ENCODE measurements around the gene ZNF862. TPM values are rescaled to one million over a fixed set of nuclear protein-coding genes. Genes with fewer than 3 reads are reported as not detected.

The ZNF862 gene
- total and polyA plus RNA-seq, 2 of the 8 experiments (the other 6 are each of a cell fraction or from before 2014, with no cell fraction given) = 1.8 to 3.9 TPM

GRCh38 chr7:149845257-149845980, 7.2 kb downstream of the ZNF862 start:
- Histone ChIP-seq H3K23me2 (ENCODE audit: low read depth, low read length) (no peaks in the 10 kb centered on the region), H2BK120ac (replicated peaks; ENCODE audit: low read depth, low read length) (no peak overlapping the region), H4K20me1 (replicated peaks in 1 of 2; ENCODE audit: control insufficient read depth in 1 of 2, insufficient read depth in 2 of 2, low read length in 2 of 2) (no peaks in the 10 kb centered on the region), H4K5ac (ENCODE audit: insufficient read length, low read depth, low read length) (no peak overlapping the region), H3K36me3 (ENCODE audit: control insufficient read depth in 2 of 4, insufficient read depth in 4 of 4, low read length in 3 of 4) (no peaks in the 10 kb centered on the region), H4K8ac (ENCODE audit: extremely low read depth, insufficient read depth, low read length) (no peak overlapping the region), H3K56ac (replicated peaks; ENCODE audit: insufficient read length, low read depth, low read length) (no peak overlapping the region), H2AFZ (ENCODE audit: low read length) (no peak overlapping the region), H3K14ac (ENCODE audit: insufficient read length) (no peak overlapping the region), H2BK12ac (ENCODE audit: low read depth, low read length) (no peak overlapping the region), H2BK15ac (ENCODE audit: low read length) (no peak overlapping the region), H3K4ac (replicated peaks; ENCODE audit: insufficient read length, low read depth, low read length) (no peak overlapping the region), H3K9ac (replicated peaks in 1 of 4; ENCODE audit: extremely low read depth in 1 of 4, low read depth in 3 of 4, low read length in 3 of 4) (no peak overlapping the region), H3K27me3 (replicated peaks in 1 of 4; ENCODE audit: control insufficient read depth in 3 of 4, extremely low read depth in 1 of 4, insufficient read depth in 3 of 4, low read length in 3 of 4) (no peaks in the 10 kb centered on the region; a peak in 1 of 7 replicates), H3K9me3 (ENCODE audit: insufficient read depth in 2 of 2, low read depth in 1 of 2, low read length in 1 of 2) (no peaks in the 10 kb centered on the region), H2BK20ac (ENCODE audit: low read length) (no peak overlapping the region), H2BK5ac (ENCODE audit: low read depth, low read length) (no peak overlapping the region), H3K4me1 (replicated peaks in 1 of 4; ENCODE audit: control insufficient read depth in 3 of 4, insufficient read depth in 4 of 4, low read length in 3 of 4) (0 out of 7 replicates have a peak, but pooled peaks cover 0 to 2% (median 0%) of the 10 kb centered on the region in 4 experiments), H3K27ac (ENCODE audit: low read depth, low read length) (no peak overlapping the region), H3K4me3 (ENCODE audit: extremely low read depth in 1 of 4, insufficient read depth in 2 of 4, low read depth in 3 of 4, low read length in 4 of 4) (no peak overlapping the region), H3K79me2 (ENCODE audit: control insufficient read depth in 1 of 2, insufficient read depth in 2 of 2, low read length in 2 of 2) (no peaks in the 10 kb centered on the region), H3K4me2 (ENCODE audit: insufficient read depth in 1 of 2, low read depth in 2 of 2, low read length in 2 of 2) (no peak overlapping the region), H3K79me1 (ENCODE audit: low read depth, low read length) (no peaks in the 10 kb centered on the region), H2AK5ac (ENCODE audit: low read depth, low read length) (no peak overlapping the region), H4K91ac (replicated peaks; ENCODE audit: insufficient read length, low read length) (no peak overlapping the region), H3K23ac (ENCODE audit: insufficient read length) (no peak overlapping the region), H3K18ac (ENCODE audit: extremely low read depth, low read length) (no peak overlapping the region)
- CTCF ChIA-PET (ENCODE audit: partially characterized antibody) = interaction anchor here (0.6 to 13.8 kb wide), 8 partner anchors 13 to 56 kb away, joined by 3 to 209 read pairs (median 4); no protein-coding TSS in a partner anchor
- no peak for DNase-seq (ENCODE audit: low read depth in 1 of 2, low spot score in 2 of 2)
- POLR2A ChIA-PET (ENCODE audit: partially characterized antibody) = no interaction called here
- no peak for FAIRE-seq
- TF ChIP-seq, protein P1, sequence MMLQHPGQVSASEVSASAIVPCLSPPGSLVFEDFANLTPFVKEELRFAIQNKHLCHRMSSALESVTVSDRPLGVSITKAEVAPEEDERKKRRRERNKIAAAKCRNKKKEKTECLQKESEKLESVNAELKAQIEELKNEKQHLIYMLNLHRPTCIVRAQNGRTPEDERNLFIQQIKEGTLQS (IDR thresholded peaks at IDR 0.05; ENCODE audit: insufficient read depth, low read depth, low read length) = no peak
- TF ChIP-seq SAP30 (IDR thresholded peaks at IDR 0.05; ENCODE audit: insufficient read depth, insufficient replicate concordance, low read length) (no peak), TEAD4 (IDR thresholded peaks at IDR 0.05; ENCODE audit: low read depth, low read length) (no peak), RXRA (IDR thresholded peaks at IDR 0.05; ENCODE audit: insufficient read depth, low read depth, low read length) (no peak), TCF12 (IDR thresholded peaks at IDR 0.05; ENCODE audit: low read depth, low read length) (no peak), KDM1A (IDR thresholded peaks at IDR 0.05; ENCODE audit: borderline replicate concordance, low read length) (no peak), SP1 (IDR thresholded peaks at IDR 0.05; ENCODE audit: low read depth, low read length) (no peak), ZNF274 (IDR thresholded peaks at IDR 0.05; ENCODE audit: borderline replicate concordance, extremely low read depth, low read length) (no peak), SIRT6 (IDR thresholded peaks at IDR 0.05; ENCODE audit: low read length) (no peak)
- 87% methylated on average over 5 of the region's 5 CpGs; no CpG with 5 or more reads in 1 of the 2 experiments for WGBS, 2 experiments (ENCODE audit: extremely low coverage in 1 of 2, insufficient coverage in 1 of 2, insufficient read length in 1 of 2, insufficient replicate concordance in 2 of 2, low coverage in 1 of 2, low lambda C conversion rate in 2 of 2, missing lambda C conversion rate in 1 of 2)
